H9 (cell line): ENCODE measurements around the gene CACNA1A. TPM values are rescaled to one million over a fixed set of nuclear protein-coding genes. Genes with fewer than 3 reads are reported as not detected.

Source experiments
- DNase-seq: peaks from one replicate; pipeline ENCODE4 v3.0.0-alpha.2; 2017
- H2AFZ ChIP-seq: one replicate; pipeline ENCODE4 v1.6.1; 2013; ENCODE audit warnings: mild to moderate bottlenecking, low read length, control low read depth, moderate library complexity
- H2AK5ac ChIP-seq: 2 replicates; pipeline ENCODE4 v1.6.1; 2013; ENCODE audit warnings: low read length, control low read depth, mixed read lengths; ENCODE audit not compliant: insufficient read length
- H2BK120ac ChIP-seq: one replicate; pipeline ENCODE4 v1.6.1; 2013; ENCODE audit warnings: low read depth, mild to moderate bottlenecking, low read length, control low read depth, inconsistent platforms; ENCODE audit not compliant: poor library complexity, severe bottlenecking
- H2BK12ac ChIP-seq: 2 replicates; pipeline ENCODE4 v1.6.1; 2013; ENCODE audit warnings: low read length, control low read depth, mixed read lengths, low read depth; ENCODE audit not compliant: insufficient read length
- H2BK15ac ChIP-seq: 2 replicates; pipeline ENCODE4 v1.6.1; 2013; ENCODE audit warnings: low read depth, low read length, control low read depth
- H2BK20ac ChIP-seq: one replicate; pipeline ENCODE4 v1.6.1; 2013; ENCODE audit warnings: low read depth, mild to moderate bottlenecking, low read length, control low read depth, inconsistent platforms; ENCODE audit not compliant: poor library complexity, severe bottlenecking
- H2BK5ac ChIP-seq: 2 replicates; pipeline ENCODE4 v1.6.1; 2013; ENCODE audit warnings: low read length, control low read depth, mixed read lengths; ENCODE audit not compliant: insufficient read length
- H3K14ac ChIP-seq: 2 replicates; pipeline ENCODE4 v1.6.1; 2013; ENCODE audit warnings: low read length, control low read depth; ENCODE audit not compliant: insufficient read depth
- H3K18ac ChIP-seq: 2 replicates; pipeline ENCODE4 v1.6.1; 2013; ENCODE audit warnings: low read depth, mild to moderate bottlenecking, mixed read lengths, low read length, control low read depth; ENCODE audit not compliant: insufficient read length
- H3K23ac ChIP-seq: 2 replicates; pipeline ENCODE4 v1.6.1; 2013; ENCODE audit warnings: low read length, control low read depth, mixed read lengths, low read depth; ENCODE audit not compliant: insufficient read length
- H3K23me2 ChIP-seq: 2 replicates; pipeline ENCODE4 v1.6.1; 2013; ENCODE audit warnings: low read depth, mild to moderate bottlenecking, mixed read lengths, low read length, control low read depth; ENCODE audit not compliant: insufficient read length, poor library complexity, severe bottlenecking
- H3K27ac ChIP-seq: 2 replicates; pipeline ENCODE4 v1.5.1; 2013; ENCODE audit warnings: low read length, control low read depth, mixed read lengths, low read depth; ENCODE audit not compliant: insufficient read length
- H3K27me3 ChIP-seq: 2 replicates; pipeline ENCODE4 v1.6.1; 2013; ENCODE audit warnings: low read length, control low read depth, inconsistent platforms; ENCODE audit not compliant: insufficient read depth
- H3K4ac ChIP-seq: 2 replicates; pipeline ENCODE4 v1.6.1; 2013; ENCODE audit warnings: low read depth, mild to moderate bottlenecking, control low read depth, inconsistent platforms, low read length, moderate library complexity
- H3K4me1 ChIP-seq: 2 replicates; pipeline ENCODE4 v1.6.1; 2013; ENCODE audit warnings: low read length, control low read depth, inconsistent platforms; ENCODE audit not compliant: insufficient read depth
- H3K4me2 ChIP-seq: 2 replicates; pipeline ENCODE4 v1.6.1; 2013; ENCODE audit warnings: low read length, control low read depth, mixed read lengths; ENCODE audit not compliant: insufficient read length, insufficient read depth
- H3K56ac ChIP-seq: 2 replicates; pipeline ENCODE4 v1.6.1; 2013; ENCODE audit warnings: low read depth, mild to moderate bottlenecking, mixed read lengths, low read length, control low read depth; ENCODE audit not compliant: insufficient read length
- H3K79me1 ChIP-seq: 2 replicates; pipeline ENCODE4 v1.6.1; 2013; ENCODE audit warnings: low read depth, mild to moderate bottlenecking, moderate library complexity, low read length, control low read depth, inconsistent platforms; ENCODE audit not compliant: insufficient read depth, poor library complexity, severe bottlenecking
- H3K79me2 ChIP-seq: 2 replicates; pipeline ENCODE4 v1.6.1; 2013; ENCODE audit warnings: low read length, control low read depth, inconsistent platforms; ENCODE audit not compliant: insufficient read depth
- H3K9ac ChIP-seq: 2 replicates; pipeline ENCODE4 v1.6.1; 2013; ENCODE audit warnings: low read length, control low read depth, mixed read lengths; ENCODE audit not compliant: insufficient read length; ENCODE audit errors: extremely low read depth
- H3K9me3 ChIP-seq: one replicate; pipeline ENCODE4 v1.6.1; 2013; ENCODE audit warnings: low read depth, low read length, inconsistent platforms; ENCODE audit not compliant: control insufficient read depth
- H3T11ph ChIP-seq: one replicate; pipeline ENCODE4 v1.6.1; 2013; ENCODE audit warnings: mild to moderate bottlenecking, low read length, control low read depth, inconsistent platforms
- H4K20me1 ChIP-seq: one replicate; pipeline ENCODE4 v1.6.1; 2013; ENCODE audit not compliant: control insufficient read depth, insufficient read length, insufficient read depth
- H4K5ac ChIP-seq: 2 replicates; pipeline ENCODE4 v1.6.1; 2013; ENCODE audit warnings: low read depth, mild to moderate bottlenecking, mixed read lengths, low read length, control low read depth; ENCODE audit not compliant: insufficient read length
- H4K8ac ChIP-seq: replicated peaks from 2 replicates; pipeline ENCODE4 v1.6.1; 2013; ENCODE audit warnings: low read length, control low read depth, mixed read lengths, low read depth; ENCODE audit not compliant: insufficient read length
- H4K91ac ChIP-seq: 2 replicates; pipeline ENCODE4 v1.6.1; 2013; ENCODE audit warnings: low read depth, mild to moderate bottlenecking, moderate library complexity, mixed read lengths, low read length, control low read depth; ENCODE audit not compliant: insufficient read length
- H3K27ac Mint-ChIP-seq, 3 experiments: 2 replicates in 2 of 3; 3 replicates in 1 of 3; pipeline ENCODE4 v1.8.0; 2020 to 2021; ENCODE audit warnings: mixed read lengths in 3 of 3, mild to moderate bottlenecking in 1 of 3, moderate library complexity in 1 of 3
- H3K27me3 Mint-ChIP-seq: 2 replicates; pipeline ENCODE4 v1.8.0; 2021; ENCODE audit warnings: low read depth, mild to moderate bottlenecking, moderate library complexity, mixed read lengths
- H3K36me3 Mint-ChIP-seq, 3 experiments: 2 replicates in 2 of 3; 3 replicates in 1 of 3; pipeline ENCODE4 v1.8.0; 2020 to 2021; ENCODE audit warnings: low read depth in 3 of 3, mixed read lengths in 3 of 3; ENCODE audit not compliant: insufficient read depth in 1 of 3
- H3K4me1 Mint-ChIP-seq, 2 experiments: 2 replicates each; pipeline ENCODE4 v1.8.0; 2020; ENCODE audit warnings: mixed read lengths in 2 of 2
- H3K4me3 Mint-ChIP-seq, 2 experiments: 2 replicates in 1 of 2; 3 replicates in 1 of 2; pipeline ENCODE4 v1.8.0; 2020 to 2021; ENCODE audit warnings: mild to moderate bottlenecking in 2 of 2, mixed read lengths in 2 of 2, moderate library complexity in 1 of 2
- H3K9me3 Mint-ChIP-seq, 2 experiments: 2 replicates in 1 of 2; 3 replicates in 1 of 2; pipeline ENCODE4 v1.8.0; 2020; ENCODE audit warnings: mild to moderate bottlenecking in 2 of 2, mixed read lengths in 2 of 2, moderate library complexity in 1 of 2
- WGBS: extraction: QIAGEN DNeasy Blood & Tissue Kit; methylation state at CpG from one replicate; pipeline ENCODE4 v1.1.7; 2013; ENCODE audit warnings: missing lambda C conversion rate, low lambda C conversion rate, mixed read lengths; ENCODE audit not compliant: insufficient read length; ENCODE audit errors: extremely low coverage; 5-methylcytosine and 5-hydroxymethylcytosine counted together
- total RNA-seq: library from RNA; stranded (reverse); gene quantifications from 2 replicates; pipeline ENCODE4 v1.2.1, GENCODE V29; 2021
- TF ChIP-seq, protein P1 (sequence below): fragments of 200-600 bp; sonication (generic); conservative IDR thresholded peaks from 3 replicates; pipeline ENCODE4 v1.8.0; 2021; ENCODE audit warnings: antibody characterized with exemption, mild to moderate bottlenecking

Gene CACNA1A
- total RNA-seq, 1 experiment from 2014 or later = 8.0 TPM

DNA sequence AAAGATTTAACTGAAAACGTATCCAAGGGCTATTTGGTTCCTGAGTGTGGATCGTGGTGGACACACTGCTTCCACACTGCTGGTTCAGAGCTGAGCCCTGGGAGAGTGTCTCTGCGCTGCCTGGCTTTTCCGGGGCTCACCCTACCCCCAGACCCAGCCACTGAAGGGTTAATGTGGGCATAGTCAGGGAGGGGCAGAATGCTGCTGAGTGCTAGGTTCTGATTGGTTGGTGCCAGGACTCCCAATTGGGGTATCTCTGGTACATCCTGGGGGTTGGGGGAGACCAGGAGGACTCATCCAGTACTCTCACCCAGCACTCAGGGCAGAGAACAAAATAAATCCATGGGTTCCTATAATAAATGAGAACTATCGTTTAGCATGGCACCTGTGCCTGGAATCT lies 142.3 kb downstream of the CACNA1A start:
- Histone ChIP-seq H2BK120ac (no peak overlapping the region), H2AFZ (no peak overlapping the region), H3K27me3 (no peaks in the 10 kb centered on the region), H3K9me3 (no peaks in the 10 kb centered on the region), H4K5ac (no peak overlapping the region), H2BK15ac (no peak overlapping the region), H4K20me1 (no peaks in the 10 kb centered on the region), H2BK20ac (no peak overlapping the region), H3K23ac (no peak overlapping the region), H2BK12ac (no peak overlapping the region), H4K8ac (no peak overlapping the region), H3K14ac (no peak overlapping the region), H3K4ac (no peak overlapping the region), H3K9ac (no peak overlapping the region), H3K79me1 (no peaks in the 10 kb centered on the region), H3K23me2 (no peaks in the 10 kb centered on the region), H4K91ac (no peak overlapping the region), H3K4me1 (no peaks in the 10 kb centered on the region), H3K79me2 (no peaks in the 10 kb centered on the region), H3K56ac (no peak overlapping the region), H3K27ac (no peak overlapping the region), H2AK5ac (no peak overlapping the region), H3T11ph (no peak overlapping the region), H3K18ac (no peak overlapping the region), H3K4me2 (no peak overlapping the region), H2BK5ac (no peak overlapping the region)
- WGBS = no CpG with 5 or more reads among the region's 5 CpGs
- TF ChIP-seq, protein P1, sequence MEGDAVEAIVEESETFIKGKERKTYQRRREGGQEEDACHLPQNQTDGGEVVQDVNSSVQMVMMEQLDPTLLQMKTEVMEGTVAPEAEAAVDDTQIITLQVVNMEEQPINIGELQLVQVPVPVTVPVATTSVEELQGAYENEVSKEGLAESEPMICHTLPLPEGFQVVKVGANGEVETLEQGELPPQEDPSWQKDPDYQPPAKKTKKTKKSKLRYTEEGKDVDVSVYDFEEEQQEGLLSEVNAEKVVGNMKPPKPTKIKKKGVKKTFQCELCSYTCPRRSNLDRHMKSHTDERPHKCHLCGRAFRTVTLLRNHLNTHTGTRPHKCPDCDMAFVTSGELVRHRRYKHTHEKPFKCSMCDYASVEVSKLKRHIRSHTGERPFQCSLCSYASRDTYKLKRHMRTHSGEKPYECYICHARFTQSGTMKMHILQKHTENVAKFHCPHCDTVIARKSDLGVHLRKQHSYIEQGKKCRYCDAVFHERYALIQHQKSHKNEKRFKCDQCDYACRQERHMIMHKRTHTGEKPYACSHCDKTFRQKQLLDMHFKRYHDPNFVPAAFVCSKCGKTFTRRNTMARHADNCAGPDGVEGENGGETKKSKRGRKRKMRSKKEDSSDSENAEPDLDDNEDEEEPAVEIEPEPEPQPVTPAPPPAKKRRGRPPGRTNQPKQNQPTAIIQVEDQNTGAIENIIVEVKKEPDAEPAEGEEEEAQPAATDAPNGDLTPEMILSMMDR = no peak
- Mint-ChIP-seq H3K9me3 (peaks cover 3 to 11% of the 10 kb centered on the region in 2 experiments; a peak in 2 of 5 replicates), H3K27me3 (no peaks in the 10 kb centered on the region), H3K27ac (no peak overlapping the region), H3K4me1 (peaks cover 2% of the 10 kb centered on the region in 2 experiments; a peak in 2 of 4 replicates), H3K36me3 (peaks cover 5 to 16% (median 14%) of the 10 kb centered on the region in 3 experiments; a peak in 6 of 7 replicates), H3K4me3 (no peak overlapping the region)
- DNase-seq = no peak
